Pericardium fibroblast (primary cell): ENCODE data around the gene SYNGR1. TPM values are rescaled to one million over a fixed set of nuclear protein-coding genes. Genes with fewer than 3 reads are reported as not detected.

Experiments used
- total RNA-seq: library from RNA; depleted of rRNA; stranded (reverse); fragments of >200 nt; gene quantifications from 2 replicates; pipeline ENCODE4 v1.2.3, GENCODE V29; 2015

SYNGR1 gene, protein sequence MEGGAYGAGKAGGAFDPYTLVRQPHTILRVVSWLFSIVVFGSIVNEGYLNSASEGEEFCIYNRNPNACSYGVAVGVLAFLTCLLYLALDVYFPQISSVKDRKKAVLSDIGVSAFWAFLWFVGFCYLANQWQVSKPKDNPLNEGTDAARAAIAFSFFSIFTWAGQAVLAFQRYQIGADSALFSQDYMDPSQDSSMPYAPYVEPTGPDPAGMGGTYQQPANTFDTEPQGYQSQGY
- 10.7 and 14.9 TPM in 2 replicates for total RNA-seq

DNA sequence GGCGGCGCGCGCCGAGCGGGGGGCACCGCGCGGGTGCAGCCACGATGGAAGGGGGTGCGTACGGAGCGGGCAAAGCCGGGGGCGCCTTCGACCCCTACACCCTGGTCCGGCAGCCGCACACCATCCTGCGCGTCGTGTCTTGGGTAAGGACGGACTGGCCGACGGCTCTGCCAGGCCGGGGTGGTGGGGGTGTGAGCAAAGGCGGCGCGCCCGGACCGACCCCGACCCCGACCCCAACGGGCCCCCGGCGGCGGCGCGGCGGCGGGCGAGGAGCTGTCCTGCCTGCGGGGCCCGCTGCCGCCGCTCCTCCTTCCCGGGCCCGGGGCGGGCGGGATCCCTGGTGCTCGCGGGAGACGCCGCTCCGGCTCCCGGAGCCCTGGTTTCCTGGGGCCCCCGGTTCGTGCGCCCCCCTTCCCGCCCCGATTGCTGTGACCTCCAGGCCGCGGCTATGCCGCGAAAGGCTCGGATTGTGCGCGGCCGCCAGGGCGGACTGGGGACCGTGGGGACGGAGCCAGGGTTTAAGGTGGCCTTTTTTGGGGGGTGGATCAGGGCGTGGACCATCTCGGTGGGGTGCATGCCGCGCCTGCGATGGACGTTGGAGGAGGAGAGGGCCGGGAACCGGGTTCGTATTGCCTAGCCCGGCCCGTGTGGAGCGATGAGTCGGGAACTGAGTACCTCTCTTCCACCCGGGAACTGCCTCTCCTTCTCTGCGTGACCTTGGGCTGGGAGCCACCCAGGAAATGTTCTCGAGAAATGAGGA is at the start of gene SYNGR1:
Gene SYNGR1, plus strand, starts transcription at position 25 of the 760 bp plus-strand sequence. Its CDS starts 20 bp downstream, at position 45.

DNA sequence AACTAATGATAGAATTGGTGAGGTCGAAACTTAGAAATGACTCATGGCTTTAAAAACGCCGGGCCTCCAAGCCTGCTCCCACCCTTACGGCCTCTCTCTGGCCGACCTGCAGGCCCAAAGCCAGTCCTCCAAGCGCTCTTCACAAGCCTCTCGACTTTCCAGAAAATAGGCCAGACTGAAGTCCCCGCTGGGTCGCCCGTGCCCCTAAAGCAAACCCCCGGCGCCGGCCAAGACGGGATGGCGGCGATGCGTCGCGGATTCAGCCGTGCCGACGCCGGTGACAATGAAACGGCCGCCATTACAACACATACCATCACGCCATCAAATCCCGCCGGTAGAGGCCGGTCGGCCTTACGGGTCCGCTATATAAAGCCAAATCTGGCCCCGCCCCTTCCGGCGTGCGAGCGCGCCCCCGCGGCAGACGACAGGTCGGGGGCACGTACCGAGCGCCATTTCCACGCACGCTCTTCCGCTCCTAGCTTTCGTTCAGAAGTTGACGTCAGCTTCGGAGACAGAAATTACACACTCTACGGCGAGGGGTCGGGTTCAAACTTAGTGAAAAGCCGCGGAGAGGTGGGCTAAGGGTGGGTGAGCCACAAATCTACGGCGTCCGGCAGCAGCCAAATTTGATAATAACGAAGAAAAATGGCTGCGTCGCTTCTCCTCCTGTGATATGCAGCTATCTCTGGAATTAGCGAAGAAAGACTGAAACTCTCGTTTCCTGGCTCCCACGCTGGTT is 30.3 kb upstream of the SYNGR1 start, which contains the start of gene RPL3:
Gene RPL3, minus strand, starts transcription at position 340 of the 739 bp plus-strand sequence. Its CDS starts 26 bp downstream, at position 314.

Other genes with a start within 250 kb of the SYNGR1 start
- 0.70 and 5.3 TPM in 2 replicates for gene CBX7, start 197.3 kb upstream of the SYNGR1 start, total RNA-seq
- gene PDGFB, start 105.0 kb upstream of the SYNGR1 start, total RNA-seq: 5.3 and 9.2 TPM in 2 replicates
- 2,700 and 3,654 TPM in 2 replicates for gene RPL3, start 30.4 kb upstream of the SYNGR1 start, total RNA-seq
- 16.5 and 17.4 TPM in 2 replicates for gene TAB1, start 49.8 kb downstream of the SYNGR1 start, total RNA-seq
- gene MGAT3, start 107.0 kb downstream of the SYNGR1 start, total RNA-seq: 4.1 and 22.2 TPM in 2 replicates
- gene MIEF1, start 152.3 kb downstream of the SYNGR1 start, total RNA-seq: 21.0 and 21.6 TPM in 2 replicates
- gene ATF4, start 170.6 kb downstream of the SYNGR1 start, total RNA-seq: 522 and 632 TPM in 2 replicates
- 98.8 and 105 TPM in 2 replicates for gene RPS19BP1, start 182.8 kb downstream of the SYNGR1 start, total RNA-seq
- gene CACNA1I, start 220.8 kb downstream of the SYNGR1 start, total RNA-seq: not detected in 2 replicates